GM18861 (cell line): ENCODE results near the gene ARPP19.
"Not testable (repeated sequence)": the region's sequence is repeated elsewhere in the genome, so short reads cannot be mapped to it uniquely, and the experiment has no call there.

Source experiments
- ATAC-seq: cut with Tn5 transposase; IDR thresholded peaks from one replicate; pipeline ENCODE4 v1.9.1; 2021; ENCODE audit not compliant: unreplicated experiment

ARPP19 gene, protein sequence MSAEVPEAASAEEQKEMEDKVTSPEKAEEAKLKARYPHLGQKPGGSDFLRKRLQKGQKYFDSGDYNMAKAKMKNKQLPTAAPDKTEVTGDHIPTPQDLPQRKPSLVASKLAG

DNA sequence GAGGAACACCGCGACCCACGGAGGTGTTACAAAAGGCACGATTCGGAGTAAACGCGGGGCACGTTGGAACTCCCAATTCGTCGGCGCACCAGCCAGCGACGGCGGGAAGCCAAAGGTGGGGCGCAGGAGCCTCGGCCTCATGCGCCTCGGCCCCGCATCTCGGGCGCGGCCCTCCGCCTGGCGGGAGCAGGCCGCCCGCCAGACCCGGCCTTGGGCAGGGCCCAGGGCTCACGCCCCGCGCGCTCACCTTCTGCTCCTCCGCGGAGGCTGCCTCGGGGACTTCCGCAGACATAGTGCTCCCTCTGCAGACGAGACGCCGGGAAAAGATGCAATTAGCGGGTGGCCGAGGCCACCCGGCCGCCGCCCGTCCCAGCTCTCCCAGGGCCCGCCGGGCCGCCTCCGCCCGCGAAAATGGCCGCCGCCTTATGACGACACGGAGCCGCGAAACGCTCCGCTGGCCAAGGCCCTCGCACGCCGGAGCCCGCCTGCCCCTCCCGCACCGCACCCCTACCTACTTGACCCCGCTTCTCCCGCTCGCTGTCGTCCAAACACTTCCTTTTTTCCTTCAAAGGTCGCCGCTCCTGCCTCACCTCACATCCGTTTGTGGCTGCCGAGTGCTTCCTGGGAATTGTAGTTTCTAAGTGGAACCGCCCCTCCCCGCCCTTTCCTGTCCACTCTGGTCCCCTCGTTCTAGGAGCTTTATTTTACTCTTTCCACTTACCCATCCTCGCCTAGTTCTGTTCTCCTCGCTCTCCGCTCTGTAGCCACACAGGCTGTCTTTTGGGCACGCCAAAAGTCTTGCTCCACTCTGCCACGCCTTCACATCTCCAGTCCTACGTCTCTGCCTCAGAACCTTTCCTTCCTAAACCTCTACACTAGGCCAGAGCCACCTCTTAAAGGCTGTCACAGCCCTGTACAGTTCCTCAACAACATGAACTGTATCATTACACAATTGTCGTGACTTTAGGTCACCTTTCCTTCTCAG lies at the start of gene ARPP19:
TSS of gene ARPP19 (minus strand) at position 430 of the 985 bp plus-strand sequence. CDS start at position 292, 138 bp downstream.
- peak; percentile 40 for ATAC-seq

DNA sequence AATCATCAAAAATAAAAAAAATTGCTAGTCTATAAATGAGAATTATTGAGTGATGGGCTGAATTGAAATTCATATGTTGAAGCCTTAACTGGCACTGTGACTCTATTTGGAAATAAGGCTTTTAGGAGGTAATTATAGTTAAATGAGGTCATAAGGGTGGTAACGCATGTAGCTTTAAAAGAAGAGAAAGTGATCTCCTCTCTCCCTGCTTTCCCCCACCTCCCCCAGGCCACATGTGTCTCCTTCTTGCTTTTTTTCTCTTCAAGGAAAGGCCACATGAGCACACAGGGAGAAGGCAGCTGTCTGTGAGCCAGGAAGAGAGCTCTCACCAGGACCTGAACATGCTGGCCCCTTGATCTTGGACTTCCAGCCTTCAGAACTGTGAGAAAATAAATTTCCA lies 48.2 kb upstream of the ARPP19 start:
- ATAC-seq, result no peak

DNA sequence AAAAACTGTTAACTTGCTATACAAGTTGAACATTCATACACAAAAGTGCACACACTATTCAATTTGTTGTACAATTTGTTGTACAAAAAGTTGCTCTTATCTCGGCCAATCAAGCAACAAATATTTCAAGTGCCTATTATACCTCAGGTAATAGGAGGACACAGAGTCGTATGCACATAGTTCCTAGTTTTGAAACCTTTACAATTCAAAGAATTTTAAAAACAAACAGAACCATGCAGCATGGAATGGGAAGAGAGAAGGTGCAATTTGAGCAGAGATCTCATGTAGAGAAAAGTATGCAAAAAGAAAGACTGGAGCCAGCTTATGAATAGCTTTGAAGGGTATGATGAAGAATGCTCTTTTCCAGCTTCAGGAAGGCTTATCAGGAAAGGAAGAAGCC lies 46.5 kb upstream of the ARPP19 start:
- no peak for ATAC-seq

GRCh38 chr15:52609593-52609992 lies 40.8 kb upstream of the ARPP19 start:
- no peak for ATAC-seq

GRCh38 chr15:52584414-52584813 lies 15.6 kb upstream of the ARPP19 start:
- ATAC-seq, result no peak

GRCh38 chr15:52579852-52580251 lies 11.0 kb upstream of the ARPP19 start:
- no peak for ATAC-seq

DNA sequence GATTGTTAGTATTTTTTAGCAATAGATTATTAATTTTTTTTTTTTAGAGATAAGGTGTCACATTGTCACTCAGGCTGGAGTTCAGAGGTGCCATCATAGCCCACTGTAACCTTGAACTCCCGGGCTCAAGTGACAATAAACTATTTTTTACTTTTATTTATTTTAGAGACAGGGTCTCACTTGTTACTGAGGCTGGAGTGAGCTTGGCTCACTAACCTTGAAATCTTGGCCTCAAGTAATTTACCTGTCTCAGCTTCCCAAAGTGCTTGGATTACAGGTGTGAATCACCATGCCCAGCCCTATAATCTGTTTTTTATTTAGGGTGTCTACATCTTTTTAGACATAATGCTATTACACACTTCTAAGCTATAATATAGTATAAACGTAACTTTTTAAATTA lies 7.9 kb upstream of the ARPP19 start:
- no peak for ATAC-seq

DNA sequence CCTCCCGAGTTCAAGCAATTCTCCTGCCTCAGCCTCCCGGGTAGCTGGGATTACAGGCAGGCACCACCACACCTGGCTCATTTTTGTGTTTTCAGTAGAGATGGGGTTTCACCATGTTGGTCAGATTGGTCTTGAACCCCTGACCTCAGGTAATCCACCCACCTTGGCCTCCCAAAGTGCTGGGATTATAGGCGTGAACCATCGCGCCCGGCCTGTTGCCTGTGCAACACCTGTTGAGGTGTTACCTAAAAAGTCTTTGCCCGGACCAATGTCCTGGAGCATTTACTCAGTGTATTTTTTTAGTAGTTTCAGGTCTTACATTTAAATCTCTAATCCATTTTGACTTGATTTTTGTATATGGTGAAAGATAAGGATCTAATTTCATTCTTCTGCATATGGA lies 6.7 kb upstream of the ARPP19 start:
- not testable (repeated sequence) for ATAC-seq

- no peak for ATAC-seq
Measured at GRCh38 chr15:52575072-52575471, 6.2 kb upstream of the ARPP19 start.

DNA sequence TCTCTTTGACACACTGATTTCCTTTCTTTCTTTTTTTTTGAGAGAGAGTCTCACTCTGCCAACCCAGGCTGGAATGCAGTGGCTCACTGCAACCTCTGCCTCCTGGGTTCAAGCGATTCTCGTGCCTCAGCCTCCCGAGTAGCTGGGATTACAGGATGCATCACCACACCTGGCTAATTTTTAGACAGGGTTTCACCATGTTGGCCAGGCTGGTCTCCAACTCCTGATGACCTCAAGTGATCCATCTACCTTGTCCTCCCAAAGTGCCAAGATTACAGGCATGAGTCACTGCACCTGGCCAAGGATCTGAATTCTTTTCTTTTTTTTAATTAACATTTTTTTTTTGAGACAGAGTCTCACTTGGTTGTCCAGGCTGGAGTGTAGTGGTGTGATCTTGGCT lies 5.8 kb upstream of the ARPP19 start:
- ATAC-seq, result not testable (repeated sequence)

DNA sequence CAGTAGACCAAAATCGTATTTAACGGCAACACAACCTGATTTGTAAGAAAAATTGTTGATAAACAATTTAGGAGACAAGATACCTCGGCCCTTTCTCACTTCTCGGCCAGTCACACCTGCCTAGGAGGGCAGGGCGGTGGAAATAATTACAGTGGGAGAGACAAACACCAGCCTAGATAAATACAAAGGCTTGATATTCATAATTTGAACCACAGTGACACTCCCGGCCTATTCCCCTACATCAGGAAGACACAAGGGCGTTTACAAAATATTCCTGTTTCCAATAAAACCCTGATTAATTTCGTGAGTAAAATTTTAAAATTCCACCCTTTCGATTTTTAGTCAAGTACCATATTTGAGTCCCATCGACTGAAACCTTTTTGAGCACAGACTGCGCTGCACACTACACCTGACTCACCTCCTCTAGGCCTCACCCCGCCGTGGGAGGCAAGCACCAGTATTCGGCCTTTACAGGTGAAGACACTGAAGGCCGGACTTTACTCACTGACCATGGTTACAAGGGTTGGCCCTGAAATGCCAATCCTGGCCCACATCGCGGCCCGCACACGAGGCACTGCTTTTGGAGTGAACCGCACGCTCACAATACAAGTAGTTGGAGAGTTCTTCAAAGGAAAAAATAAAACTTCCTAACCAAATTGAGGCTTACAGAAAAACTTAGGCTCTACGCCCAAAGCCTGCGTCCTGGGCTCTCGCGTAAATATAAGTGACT lies 794 bp downstream of the ARPP19 start:
- no peak for ATAC-seq

DNA sequence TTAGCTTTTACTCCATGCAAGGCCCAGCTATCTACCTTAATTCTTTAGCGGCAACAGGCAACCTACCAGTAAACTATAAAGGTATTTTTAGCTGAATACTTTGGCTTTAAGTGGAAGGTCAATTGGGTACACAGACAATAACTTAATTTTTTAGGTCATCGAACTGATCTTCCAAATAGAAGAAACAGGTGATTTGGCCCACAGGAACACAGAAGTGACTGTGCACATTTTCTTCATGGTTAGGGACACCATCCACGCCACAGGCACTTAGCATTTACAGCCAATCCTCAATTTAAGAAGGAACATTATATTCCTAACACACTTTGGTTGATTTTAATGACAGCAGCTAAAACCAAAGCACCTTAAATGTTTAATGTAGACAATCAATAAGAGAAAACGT lies 1.9 kb downstream of the ARPP19 start:
- no peak for ATAC-seq

DNA sequence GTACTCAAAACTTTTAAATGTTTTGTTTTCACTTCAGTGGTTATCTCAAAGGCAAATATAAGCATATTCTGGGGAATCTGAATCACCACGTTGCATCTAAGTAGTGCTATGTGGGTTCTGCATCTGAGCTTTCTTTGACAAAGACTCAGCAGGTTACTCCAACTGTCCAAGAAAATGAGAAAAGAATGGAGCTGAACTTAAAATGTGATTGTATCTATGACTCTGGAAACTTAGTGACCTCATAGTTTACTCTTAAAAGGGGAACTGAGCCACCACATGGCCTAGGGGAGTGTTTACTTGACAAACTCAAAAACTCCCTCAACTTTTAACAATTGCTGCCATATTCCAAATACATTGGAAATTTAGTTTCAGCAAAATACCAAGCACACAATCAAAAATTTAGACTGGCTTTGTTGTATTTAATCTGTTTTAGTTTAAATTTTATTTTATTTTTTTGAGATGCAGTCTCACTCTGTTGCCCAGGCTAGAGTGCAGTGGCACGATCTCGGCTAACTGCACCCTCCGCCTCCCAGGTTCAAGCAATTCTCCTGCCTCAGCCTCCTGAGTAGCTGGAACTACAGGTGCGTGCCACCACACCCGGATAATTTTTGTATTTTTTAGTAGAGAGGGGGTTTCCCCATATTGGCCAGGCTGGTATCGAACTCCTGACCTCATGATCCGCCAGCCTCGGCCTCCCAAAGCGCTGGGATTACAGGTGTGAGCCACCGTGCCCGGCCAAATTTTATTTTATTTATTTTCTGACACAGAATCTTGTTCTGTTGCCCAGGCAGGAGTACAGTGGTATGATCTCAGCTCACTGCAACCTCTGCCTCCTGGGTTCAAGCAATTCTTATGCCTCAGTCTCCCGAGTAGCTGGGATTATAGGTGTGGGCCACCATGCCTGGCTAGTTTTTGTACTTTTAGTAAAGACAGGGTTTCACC lies 3.1 kb downstream of the ARPP19 start:
- ATAC-seq, result peak; percentile 45

GRCh38 chr15:52563501-52564060 lies 5.2 kb downstream of the ARPP19 start:
- no peak for ATAC-seq

- ATAC-seq, result peak; percentile 34
Measured at GRCh38 chr15:52559575-52559974, 9.3 kb downstream of the ARPP19 start.

GRCh38 chr15:52559022-52559421 lies 9.8 kb downstream of the ARPP19 start:
- peak; percentile 20 for ATAC-seq

GRCh38 chr15:52558196-52558595 lies 10.6 kb downstream of the ARPP19 start:
- peak; percentile 76 for ATAC-seq

DNA sequence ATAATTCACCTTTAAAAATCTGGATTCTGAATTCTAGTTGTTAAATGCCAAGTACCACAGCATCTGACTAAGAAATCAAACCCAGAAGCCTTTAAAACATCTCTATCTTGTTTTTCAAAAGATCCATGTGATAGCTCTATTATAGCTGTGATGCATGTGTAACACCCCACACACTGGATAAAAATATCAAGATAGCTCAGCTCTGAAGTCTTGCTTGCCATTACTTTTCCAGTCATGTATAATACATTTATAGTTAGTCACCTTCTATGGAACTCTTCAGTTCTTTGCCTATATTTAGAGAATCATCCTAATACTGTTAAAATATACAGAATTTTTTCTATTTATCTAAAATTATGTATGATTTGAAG lies 11.6 kb downstream of the ARPP19 start:
- no peak for ATAC-seq

- no peak for ATAC-seq
Measured at GRCh38 chr15:52556524-52557273, 12.1 kb downstream of the ARPP19 start.

GRCh38 chr15:52552303-52552702 lies 16.5 kb downstream of the ARPP19 start:
- ATAC-seq, result no peak
